Measurements from ENCODE around the gene GPBAR1. TPM values are rescaled to one million over a fixed set of nuclear protein-coding genes. Genes with fewer than 3 reads are reported as not detected.

The GPBAR1 gene
- total RNA-seq, 1 donor: not detected

DNA sequence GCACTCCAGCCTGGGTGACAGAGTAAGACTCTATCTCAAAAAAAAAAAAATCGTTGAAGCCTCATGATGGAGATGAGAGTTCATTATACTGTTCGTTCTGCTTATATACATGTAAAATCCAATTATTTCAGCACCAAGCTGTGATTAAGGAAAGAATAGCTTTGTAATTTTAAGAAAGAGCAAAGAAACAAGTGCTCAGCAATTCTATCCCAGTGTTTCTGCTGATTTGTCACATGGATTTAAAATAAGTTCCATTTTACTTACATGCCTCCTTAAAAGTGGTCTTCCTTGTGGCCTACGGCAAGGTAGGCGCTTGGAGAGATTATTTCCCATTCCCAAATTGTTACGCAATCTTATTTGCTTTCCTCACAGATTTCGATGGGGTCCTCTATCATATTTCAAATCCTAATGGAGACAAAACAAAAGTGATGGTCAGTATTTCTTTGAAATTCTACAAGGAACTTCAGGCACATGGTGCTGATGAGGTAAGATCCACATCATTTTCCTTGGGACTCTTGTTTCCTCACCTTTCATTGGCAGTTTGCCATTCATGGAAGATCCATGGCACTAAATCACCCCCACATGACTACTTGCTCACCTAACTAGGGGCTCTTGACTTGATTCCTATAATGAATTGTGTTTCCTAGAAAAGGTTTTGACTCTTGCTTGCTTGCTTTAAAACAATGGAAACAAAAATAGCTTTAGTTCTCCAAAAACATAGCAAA, 32.3 kb upstream of the GPBAR1 start:
- TF ChIP-seq, protein P1, sequence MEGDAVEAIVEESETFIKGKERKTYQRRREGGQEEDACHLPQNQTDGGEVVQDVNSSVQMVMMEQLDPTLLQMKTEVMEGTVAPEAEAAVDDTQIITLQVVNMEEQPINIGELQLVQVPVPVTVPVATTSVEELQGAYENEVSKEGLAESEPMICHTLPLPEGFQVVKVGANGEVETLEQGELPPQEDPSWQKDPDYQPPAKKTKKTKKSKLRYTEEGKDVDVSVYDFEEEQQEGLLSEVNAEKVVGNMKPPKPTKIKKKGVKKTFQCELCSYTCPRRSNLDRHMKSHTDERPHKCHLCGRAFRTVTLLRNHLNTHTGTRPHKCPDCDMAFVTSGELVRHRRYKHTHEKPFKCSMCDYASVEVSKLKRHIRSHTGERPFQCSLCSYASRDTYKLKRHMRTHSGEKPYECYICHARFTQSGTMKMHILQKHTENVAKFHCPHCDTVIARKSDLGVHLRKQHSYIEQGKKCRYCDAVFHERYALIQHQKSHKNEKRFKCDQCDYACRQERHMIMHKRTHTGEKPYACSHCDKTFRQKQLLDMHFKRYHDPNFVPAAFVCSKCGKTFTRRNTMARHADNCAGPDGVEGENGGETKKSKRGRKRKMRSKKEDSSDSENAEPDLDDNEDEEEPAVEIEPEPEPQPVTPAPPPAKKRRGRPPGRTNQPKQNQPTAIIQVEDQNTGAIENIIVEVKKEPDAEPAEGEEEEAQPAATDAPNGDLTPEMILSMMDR (IDR thresholded peaks at IDR 0.05; ENCODE audit: insufficient read depth, low read depth, low read length): no peak
- H3K4me3 ChIP-seq (ENCODE audit: low read depth, low read length): no peak overlapping the region
- no peak for DNase-seq (ENCODE audit: low read depth)

DNA sequence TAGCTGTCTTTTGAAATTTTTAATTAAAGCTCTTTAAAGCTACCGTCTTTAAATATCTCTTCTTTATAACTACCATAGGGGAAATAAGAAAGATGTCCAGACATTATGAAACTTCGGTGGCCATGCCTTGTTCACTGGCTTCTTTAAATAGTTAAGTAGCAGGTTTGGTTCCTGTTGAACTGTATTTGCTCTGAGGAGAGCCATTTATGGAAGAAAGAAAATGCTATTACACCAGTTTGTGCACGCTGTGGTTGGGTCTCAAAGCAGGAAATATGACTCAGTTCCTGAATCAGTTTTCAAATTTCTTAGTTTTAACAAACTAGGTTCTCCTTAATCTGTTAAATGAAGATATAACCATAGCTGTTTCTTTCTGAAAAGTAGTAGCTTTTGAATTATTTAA, 31.6 kb upstream of the GPBAR1 start:
- TF ChIP-seq, protein P1 (IDR thresholded peaks at IDR 0.05; ENCODE audit: insufficient read depth, low read depth, low read length): no peak
- H3K4me3 ChIP-seq (ENCODE audit: low read depth, low read length): no peak overlapping the region
- DNase-seq (ENCODE audit: low read depth): peak; percentile 87

DNA sequence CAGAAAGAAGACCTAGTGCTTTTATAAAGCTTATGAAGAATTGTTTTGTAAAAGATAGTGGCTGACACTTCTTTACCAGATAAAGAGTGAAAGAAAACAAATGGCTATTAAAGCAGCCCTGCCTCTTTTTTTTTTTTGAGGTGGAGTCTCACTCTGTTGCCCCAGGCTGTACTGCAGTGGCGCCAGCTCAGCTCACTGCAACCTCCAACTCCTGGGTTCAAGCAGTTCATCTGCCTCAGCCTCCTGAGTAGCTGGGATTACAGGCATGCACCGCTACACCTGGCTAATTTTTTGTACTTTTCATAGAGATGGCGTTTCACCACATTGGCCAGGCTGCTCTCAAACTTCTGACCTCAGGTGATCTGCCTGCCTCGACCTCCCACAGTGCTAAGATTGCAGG, 31.0 kb upstream of the GPBAR1 start:
- no peak for DNase-seq (ENCODE audit: low read depth)
- TF ChIP-seq, protein P1 (IDR thresholded peaks at IDR 0.05; ENCODE audit: insufficient read depth, low read depth, low read length): no peak
- no peak overlapping the region for H3K4me3 ChIP-seq (ENCODE audit: low read depth, low read length)

DNA sequence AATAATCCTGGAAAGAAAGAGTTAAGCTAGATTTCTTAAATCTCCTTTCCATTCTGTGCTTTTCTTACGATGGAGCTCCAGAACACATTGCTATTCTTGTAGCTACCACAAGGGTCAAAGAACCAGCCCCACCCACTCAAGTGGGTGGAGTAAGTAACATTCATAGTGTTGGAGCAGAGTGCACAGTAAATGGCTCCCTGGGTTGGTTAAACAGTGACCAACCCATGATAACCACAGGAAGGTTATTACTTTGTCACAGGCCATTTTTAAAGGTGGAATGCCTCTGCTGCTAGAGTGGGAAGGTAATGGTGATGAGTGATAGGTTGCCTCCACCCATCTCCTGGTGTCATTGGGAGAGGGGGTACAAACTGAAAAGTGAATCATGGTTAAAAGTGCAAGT, 29.9 kb upstream of the GPBAR1 start:
- H3K4me3 ChIP-seq (ENCODE audit: low read depth, low read length): no peak overlapping the region
- no peak for DNase-seq (ENCODE audit: low read depth)
- TF ChIP-seq, protein P1 (IDR thresholded peaks at IDR 0.05; ENCODE audit: insufficient read depth, low read depth, low read length): peak; percentile 29

DNA sequence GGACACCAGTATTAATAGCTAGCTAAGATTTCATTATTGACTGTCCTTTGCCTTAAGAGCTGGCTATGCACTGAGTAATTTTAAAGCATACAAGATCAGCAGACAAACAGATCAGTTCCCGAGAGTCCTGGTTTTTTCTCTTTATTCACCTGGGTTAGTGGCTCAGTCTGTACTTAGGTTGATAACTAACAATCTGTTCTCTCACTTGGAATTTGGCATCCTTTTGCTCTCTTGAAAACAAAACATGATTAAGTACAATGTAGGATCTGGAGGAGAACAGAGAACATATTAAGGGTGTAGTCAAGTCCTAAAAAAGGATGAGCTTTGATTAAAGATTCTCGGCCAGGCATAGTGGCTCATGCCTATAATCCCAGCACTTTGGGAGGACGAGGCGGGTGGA, 27.3 kb upstream of the GPBAR1 start:
- no peak overlapping the region for H3K4me3 ChIP-seq (ENCODE audit: low read depth, low read length)
- no peak for DNase-seq (ENCODE audit: low read depth)
- TF ChIP-seq, protein P1 (IDR thresholded peaks at IDR 0.05; ENCODE audit: insufficient read depth, low read depth, low read length): no peak

GRCh38 chr2:218234521-218234920, 26.3 kb upstream of the GPBAR1 start:
- no peak overlapping the region for H3K4me3 ChIP-seq (ENCODE audit: low read depth, low read length)
- no peak for DNase-seq (ENCODE audit: low read depth)
- TF ChIP-seq, protein P1 (IDR thresholded peaks at IDR 0.05; ENCODE audit: insufficient read depth, low read depth, low read length): no peak

GRCh38 chr2:218235017-218235416, 25.8 kb upstream of the GPBAR1 start:
- TF ChIP-seq, protein P1 (IDR thresholded peaks at IDR 0.05; ENCODE audit: insufficient read depth, low read depth, low read length): no peak
- no peak for DNase-seq (ENCODE audit: low read depth)
- H3K4me3 ChIP-seq (ENCODE audit: low read depth, low read length): no peak overlapping the region

All from fibroblast of villous mesenchyme (primary cell).